ENCODE data around the gene RNF14. TPM values are rescaled to one million over a fixed set of nuclear protein-coding genes. Genes with fewer than 3 reads are reported as not detected.

The RNF14 gene
- total and polyA plus RNA-seq, 2 of the 8 experiments (the other 6 are each of a cell fraction or from before 2014, with no cell fraction given): 4.7 to 20.2 TPM

DNA sequence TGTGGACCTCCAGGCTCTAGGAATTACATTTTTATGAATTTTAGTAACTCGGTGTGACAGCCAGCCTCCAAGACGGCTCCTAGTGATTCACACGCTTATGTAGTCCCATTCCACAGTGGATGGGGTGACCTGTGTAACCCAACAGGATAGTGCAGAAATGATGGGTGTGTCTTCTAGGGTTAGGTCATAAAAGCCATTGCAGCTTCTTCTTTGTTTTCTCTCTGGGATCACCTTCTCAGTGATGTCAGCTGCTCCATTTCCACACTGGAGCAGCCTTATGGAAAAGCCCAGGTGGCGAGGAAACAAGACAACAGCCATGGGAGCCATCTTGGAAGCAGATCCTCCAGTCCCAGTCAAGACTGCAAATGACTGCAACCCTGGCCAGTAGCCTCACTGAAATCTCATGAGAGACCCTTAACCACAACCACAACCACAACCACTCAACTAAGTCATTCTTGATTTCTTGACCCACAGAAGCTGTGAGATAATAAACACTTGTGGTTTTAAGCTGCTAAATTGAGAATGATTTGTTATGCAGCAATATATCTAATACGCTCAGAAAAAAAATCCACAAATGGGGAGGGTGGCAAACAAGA is 49.0 kb downstream of the RNF14 start (continued):
- TF ChIP-seq, protein P1, sequence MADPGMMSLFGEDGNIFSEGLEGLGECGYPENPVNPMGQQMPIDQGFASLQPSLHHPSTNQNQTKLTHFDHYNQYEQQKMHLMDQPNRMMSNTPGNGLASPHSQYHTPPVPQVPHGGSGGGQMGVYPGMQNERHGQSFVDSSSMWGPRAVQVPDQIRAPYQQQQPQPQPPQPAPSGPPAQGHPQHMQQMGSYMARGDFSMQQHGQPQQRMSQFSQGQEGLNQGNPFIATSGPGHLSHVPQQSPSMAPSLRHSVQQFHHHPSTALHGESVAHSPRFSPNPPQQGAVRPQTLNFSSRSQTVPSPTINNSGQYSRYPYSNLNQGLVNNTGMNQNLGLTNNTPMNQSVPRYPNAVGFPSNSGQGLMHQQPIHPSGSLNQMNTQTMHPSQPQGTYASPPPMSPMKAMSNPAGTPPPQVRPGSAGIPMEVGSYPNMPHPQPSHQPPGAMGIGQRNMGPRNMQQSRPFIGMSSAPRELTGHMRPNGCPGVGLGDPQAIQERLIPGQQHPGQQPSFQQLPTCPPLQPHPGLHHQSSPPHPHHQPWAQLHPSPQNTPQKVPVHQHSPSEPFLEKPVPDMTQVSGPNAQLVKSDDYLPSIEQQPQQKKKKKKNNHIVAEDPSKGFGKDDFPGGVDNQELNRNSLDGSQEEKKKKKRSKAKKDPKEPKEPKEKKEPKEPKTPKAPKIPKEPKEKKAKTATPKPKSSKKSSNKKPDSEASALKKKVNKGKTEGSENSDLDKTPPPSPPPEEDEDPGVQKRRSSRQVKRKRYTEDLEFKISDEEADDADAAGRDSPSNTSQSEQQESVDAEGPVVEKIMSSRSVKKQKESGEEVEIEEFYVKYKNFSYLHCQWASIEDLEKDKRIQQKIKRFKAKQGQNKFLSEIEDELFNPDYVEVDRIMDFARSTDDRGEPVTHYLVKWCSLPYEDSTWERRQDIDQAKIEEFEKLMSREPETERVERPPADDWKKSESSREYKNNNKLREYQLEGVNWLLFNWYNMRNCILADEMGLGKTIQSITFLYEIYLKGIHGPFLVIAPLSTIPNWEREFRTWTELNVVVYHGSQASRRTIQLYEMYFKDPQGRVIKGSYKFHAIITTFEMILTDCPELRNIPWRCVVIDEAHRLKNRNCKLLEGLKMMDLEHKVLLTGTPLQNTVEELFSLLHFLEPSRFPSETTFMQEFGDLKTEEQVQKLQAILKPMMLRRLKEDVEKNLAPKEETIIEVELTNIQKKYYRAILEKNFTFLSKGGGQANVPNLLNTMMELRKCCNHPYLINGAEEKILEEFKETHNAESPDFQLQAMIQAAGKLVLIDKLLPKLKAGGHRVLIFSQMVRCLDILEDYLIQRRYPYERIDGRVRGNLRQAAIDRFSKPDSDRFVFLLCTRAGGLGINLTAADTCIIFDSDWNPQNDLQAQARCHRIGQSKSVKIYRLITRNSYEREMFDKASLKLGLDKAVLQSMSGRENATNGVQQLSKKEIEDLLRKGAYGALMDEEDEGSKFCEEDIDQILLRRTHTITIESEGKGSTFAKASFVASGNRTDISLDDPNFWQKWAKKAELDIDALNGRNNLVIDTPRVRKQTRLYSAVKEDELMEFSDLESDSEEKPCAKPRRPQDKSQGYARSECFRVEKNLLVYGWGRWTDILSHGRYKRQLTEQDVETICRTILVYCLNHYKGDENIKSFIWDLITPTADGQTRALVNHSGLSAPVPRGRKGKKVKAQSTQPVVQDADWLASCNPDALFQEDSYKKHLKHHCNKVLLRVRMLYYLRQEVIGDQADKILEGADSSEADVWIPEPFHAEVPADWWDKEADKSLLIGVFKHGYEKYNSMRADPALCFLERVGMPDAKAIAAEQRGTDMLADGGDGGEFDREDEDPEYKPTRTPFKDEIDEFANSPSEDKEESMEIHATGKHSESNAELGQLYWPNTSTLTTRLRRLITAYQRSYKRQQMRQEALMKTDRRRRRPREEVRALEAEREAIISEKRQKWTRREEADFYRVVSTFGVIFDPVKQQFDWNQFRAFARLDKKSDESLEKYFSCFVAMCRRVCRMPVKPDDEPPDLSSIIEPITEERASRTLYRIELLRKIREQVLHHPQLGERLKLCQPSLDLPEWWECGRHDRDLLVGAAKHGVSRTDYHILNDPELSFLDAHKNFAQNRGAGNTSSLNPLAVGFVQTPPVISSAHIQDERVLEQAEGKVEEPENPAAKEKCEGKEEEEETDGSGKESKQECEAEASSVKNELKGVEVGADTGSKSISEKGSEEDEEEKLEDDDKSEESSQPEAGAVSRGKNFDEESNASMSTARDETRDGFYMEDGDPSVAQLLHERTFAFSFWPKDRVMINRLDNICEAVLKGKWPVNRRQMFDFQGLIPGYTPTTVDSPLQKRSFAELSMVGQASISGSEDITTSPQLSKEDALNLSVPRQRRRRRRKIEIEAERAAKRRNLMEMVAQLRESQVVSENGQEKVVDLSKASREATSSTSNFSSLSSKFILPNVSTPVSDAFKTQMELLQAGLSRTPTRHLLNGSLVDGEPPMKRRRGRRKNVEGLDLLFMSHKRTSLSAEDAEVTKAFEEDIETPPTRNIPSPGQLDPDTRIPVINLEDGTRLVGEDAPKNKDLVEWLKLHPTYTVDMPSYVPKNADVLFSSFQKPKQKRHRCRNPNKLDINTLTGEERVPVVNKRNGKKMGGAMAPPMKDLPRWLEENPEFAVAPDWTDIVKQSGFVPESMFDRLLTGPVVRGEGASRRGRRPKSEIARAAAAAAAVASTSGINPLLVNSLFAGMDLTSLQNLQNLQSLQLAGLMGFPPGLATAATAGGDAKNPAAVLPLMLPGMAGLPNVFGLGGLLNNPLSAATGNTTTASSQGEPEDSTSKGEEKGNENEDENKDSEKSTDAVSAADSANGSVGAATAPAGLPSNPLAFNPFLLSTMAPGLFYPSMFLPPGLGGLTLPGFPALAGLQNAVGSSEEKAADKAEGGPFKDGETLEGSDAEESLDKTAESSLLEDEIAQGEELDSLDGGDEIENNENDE (IDR thresholded peaks at IDR 0.05; ENCODE audit: insufficient replicate concordance, low read length): no peak
- TF ChIP-seq TBP (IDR thresholded peaks at IDR 0.05; ENCODE audit: low read depth, low read length) (no peak), CHD1 (IDR thresholded peaks at IDR 0.05; ENCODE audit: low read depth, low read length) (no peak)
- TF ChIP-seq, protein P2, sequence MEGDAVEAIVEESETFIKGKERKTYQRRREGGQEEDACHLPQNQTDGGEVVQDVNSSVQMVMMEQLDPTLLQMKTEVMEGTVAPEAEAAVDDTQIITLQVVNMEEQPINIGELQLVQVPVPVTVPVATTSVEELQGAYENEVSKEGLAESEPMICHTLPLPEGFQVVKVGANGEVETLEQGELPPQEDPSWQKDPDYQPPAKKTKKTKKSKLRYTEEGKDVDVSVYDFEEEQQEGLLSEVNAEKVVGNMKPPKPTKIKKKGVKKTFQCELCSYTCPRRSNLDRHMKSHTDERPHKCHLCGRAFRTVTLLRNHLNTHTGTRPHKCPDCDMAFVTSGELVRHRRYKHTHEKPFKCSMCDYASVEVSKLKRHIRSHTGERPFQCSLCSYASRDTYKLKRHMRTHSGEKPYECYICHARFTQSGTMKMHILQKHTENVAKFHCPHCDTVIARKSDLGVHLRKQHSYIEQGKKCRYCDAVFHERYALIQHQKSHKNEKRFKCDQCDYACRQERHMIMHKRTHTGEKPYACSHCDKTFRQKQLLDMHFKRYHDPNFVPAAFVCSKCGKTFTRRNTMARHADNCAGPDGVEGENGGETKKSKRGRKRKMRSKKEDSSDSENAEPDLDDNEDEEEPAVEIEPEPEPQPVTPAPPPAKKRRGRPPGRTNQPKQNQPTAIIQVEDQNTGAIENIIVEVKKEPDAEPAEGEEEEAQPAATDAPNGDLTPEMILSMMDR (IDR thresholded peaks at IDR 0.05; ENCODE audit: control extremely low read depth in 1 of 3, insufficient read depth in 1 of 3, low read depth in 1 of 3, low read length in 3 of 3): no peak

All from H1 (cell line).